ENCODE results near the gene NRXN3. TPM values are rescaled to one million over a fixed set of nuclear protein-coding genes. Genes with fewer than 3 reads are reported as not detected.
A peak's percentile ranks its signal among the peaks of the same experiment; 100 is the strongest.

NRXN3 gene
- total RNA-seq, 1 experiment from 2014 or later, result not detected

DNA sequence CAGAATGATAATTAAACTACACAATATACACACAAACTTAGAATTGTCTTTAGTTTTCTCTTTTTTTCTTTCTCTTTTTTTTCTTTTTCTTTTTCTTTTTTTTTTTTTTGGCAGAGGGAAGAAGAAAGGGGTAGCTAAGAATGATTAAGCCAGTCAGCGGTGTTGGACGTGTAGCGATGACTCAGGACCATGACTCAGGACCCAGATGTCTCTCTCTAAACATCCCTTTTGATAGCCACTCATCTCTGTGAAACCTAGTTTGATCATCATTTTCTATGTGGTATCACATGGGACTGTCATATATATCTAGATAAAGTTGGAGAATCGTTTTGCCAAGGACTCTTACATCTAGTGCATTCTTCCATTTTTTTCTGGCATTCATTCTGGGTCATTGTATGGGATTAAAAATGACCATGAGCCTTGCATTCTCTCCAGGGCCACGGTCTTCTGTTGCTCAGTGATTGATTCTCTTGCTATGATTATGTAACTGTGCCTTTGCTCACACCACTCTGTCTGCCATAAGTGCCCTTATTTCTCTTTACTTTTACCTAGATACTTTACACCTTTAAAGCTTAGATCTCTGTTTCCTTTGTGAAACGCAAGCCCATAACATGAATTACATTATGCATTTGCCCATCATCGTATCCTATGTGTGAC, 26.6 kb upstream of the NRXN3 start:
- Mint-ChIP-seq H3K4me3 (ENCODE audit: low read depth, unreplicated experiment) (no peak overlapping the region), H3K36me3 (ENCODE audit: insufficient read depth, unreplicated experiment) (no peaks in the 10 kb centered on the region), H3K4me1 (ENCODE audit: low read depth, unreplicated experiment) (no peaks in the 10 kb centered on the region), H3K27me3 (ENCODE audit: unreplicated experiment) (peaks cover 10% of the 10 kb centered on the region), H3K9me3 (ENCODE audit: low read depth, unreplicated experiment) (peaks cover 2% of the 10 kb centered on the region), H3K27ac (ENCODE audit: unreplicated experiment) (no peak overlapping the region)
- CTCF ChIA-PET, result no interaction called here
- no peak for DNase-seq
- intact Hi-C loops (cut with micrococcal nuclease; ENCODE audit: unreplicated experiment), result no loop called here
- TF ChIP-seq, protein P1, sequence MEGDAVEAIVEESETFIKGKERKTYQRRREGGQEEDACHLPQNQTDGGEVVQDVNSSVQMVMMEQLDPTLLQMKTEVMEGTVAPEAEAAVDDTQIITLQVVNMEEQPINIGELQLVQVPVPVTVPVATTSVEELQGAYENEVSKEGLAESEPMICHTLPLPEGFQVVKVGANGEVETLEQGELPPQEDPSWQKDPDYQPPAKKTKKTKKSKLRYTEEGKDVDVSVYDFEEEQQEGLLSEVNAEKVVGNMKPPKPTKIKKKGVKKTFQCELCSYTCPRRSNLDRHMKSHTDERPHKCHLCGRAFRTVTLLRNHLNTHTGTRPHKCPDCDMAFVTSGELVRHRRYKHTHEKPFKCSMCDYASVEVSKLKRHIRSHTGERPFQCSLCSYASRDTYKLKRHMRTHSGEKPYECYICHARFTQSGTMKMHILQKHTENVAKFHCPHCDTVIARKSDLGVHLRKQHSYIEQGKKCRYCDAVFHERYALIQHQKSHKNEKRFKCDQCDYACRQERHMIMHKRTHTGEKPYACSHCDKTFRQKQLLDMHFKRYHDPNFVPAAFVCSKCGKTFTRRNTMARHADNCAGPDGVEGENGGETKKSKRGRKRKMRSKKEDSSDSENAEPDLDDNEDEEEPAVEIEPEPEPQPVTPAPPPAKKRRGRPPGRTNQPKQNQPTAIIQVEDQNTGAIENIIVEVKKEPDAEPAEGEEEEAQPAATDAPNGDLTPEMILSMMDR (IDR thresholded peaks at IDR 0.05; ENCODE audit: unreplicated experiment), result no peak
- BruUV-seq (replicated peaks), result no TSS peak

DNA sequence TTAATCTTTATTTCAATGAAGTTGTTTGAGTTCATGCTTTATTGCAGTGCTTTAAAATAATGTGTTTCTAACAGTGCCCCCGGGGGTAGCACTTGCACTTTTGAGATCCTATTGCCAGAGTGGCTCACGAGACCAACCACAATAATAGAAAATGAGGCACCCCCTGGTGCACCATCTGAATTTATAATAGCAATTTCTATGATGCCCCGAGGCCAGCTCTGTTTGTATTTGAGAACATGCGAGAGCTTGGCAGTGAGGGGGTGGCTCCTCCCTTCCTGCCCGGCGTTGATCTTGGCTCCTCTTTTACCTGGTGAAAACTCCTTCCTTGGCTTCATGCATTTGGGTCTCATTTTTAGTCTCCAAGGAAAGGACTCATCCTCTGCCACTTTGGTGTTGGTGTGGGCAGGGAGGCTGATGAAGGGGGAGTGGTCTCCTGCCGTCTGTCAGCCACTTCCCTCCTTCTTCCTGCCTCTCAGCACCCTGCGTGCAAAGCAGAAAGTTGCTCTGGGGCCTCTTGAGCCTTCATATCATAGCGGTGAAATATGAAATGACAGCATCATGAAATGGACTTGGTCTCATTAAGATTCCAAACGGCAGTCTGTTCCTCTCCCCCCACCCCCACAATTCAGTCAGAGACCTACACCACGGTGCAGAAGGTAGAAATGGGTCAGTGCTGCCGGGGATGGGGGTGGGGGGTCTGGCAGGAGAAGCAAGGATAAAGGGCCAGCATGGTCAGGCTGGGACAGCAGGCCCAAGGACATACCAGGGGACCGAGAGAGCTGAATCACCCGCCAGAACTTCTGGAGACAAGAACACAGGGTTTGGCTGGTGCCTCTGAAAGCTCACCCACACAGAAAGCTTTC, 17.7 kb upstream of the NRXN3 start:
- CTCF ChIA-PET, result no interaction called here
- no peaks in the 10 kb centered on the region for H3K4me1 Mint-ChIP-seq (ENCODE audit: low read depth, unreplicated experiment)
- DNase-seq, result no peak
- no TSS peak for BruUV-seq (replicated peaks)
- H3K27ac Mint-ChIP-seq (ENCODE audit: unreplicated experiment), result no peak overlapping the region
- peaks cover 59% of the 10 kb centered on the region for H3K27me3 Mint-ChIP-seq (ENCODE audit: unreplicated experiment)
- TF ChIP-seq, protein P1 (IDR thresholded peaks at IDR 0.05; ENCODE audit: unreplicated experiment), result no peak
- H3K9me3 Mint-ChIP-seq (ENCODE audit: low read depth, unreplicated experiment), result peaks cover 2% of the 10 kb centered on the region
- no peaks in the 10 kb centered on the region for H3K36me3 Mint-ChIP-seq (ENCODE audit: insufficient read depth, unreplicated experiment)
- H3K4me3 Mint-ChIP-seq (ENCODE audit: low read depth, unreplicated experiment), result no peak overlapping the region
- intact Hi-C loops (cut with micrococcal nuclease; ENCODE audit: unreplicated experiment), result loop anchor here (1.0 kb wide), 2 partner anchors 130 to 290 kb away; no protein-coding TSS in a partner anchor

DNA sequence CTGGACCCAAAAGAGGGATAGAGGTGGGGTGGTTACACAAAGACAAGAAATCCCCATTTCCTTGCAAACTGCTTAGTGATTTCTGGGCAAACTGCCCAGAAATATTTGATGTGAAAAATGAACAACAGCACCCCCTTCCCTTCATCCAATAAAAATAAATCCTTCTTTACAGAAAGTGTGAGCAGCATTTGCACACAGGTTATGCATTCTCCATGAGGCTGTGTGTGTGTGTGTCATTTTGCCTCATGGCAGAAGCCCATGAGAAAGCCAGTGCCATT, 17.2 kb upstream of the NRXN3 start:
- H3K4me3 Mint-ChIP-seq (ENCODE audit: low read depth, unreplicated experiment), result no peak overlapping the region
- BruUV-seq (replicated peaks), result no TSS peak
- TF ChIP-seq, protein P1 (IDR thresholded peaks at IDR 0.05; ENCODE audit: unreplicated experiment), result no peak
- no peaks in the 10 kb centered on the region for H3K4me1 Mint-ChIP-seq (ENCODE audit: low read depth, unreplicated experiment)
- intact Hi-C loops (cut with micrococcal nuclease; ENCODE audit: unreplicated experiment), result loop anchor here (1.0 kb wide), 2 partner anchors 131 to 291 kb away; no protein-coding TSS in a partner anchor
- H3K9me3 Mint-ChIP-seq (ENCODE audit: low read depth, unreplicated experiment), result peaks cover 2% of the 10 kb centered on the region
- CTCF ChIA-PET, result no interaction called here
- H3K36me3 Mint-ChIP-seq (ENCODE audit: insufficient read depth, unreplicated experiment), result no peaks in the 10 kb centered on the region
- DNase-seq, result peak; percentile 13
- H3K27me3 Mint-ChIP-seq (ENCODE audit: unreplicated experiment), result peaks cover 61% of the 10 kb centered on the region
- H3K27ac Mint-ChIP-seq (ENCODE audit: unreplicated experiment), result no peak overlapping the region

DNA sequence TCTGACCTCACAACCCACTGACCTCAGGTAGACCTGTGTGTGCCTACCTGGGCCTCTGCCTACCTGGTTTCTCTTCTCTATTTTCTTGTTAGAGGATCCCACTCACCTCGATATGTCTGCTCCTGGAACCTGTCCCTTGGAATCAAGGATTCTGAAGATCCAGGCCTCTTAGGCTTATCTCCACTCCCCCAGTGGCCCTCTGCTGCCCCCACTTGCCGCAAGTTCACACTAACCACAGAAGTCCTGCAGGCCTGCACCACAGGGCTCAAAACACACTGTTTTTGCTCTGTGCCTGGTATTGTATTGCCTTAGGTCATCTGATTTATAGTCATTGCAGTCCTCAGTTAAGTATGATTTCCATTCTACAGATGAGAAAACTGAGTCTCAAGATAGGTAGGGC, 15.3 kb upstream of the NRXN3 start:
- Mint-ChIP-seq H3K4me1 (ENCODE audit: low read depth, unreplicated experiment) (no peaks in the 10 kb centered on the region), H3K9me3 (ENCODE audit: low read depth, unreplicated experiment) (no peaks in the 10 kb centered on the region), H3K27ac (ENCODE audit: unreplicated experiment) (no peak overlapping the region), H3K36me3 (ENCODE audit: insufficient read depth, unreplicated experiment) (no peaks in the 10 kb centered on the region), H3K4me3 (ENCODE audit: low read depth, unreplicated experiment) (no peak overlapping the region), H3K27me3 (ENCODE audit: unreplicated experiment) (peaks cover 58% of the 10 kb centered on the region)
- intact Hi-C loops (cut with micrococcal nuclease; ENCODE audit: unreplicated experiment), result no loop called here
- BruUV-seq (replicated peaks), result no TSS peak
- peak; percentile 34 for DNase-seq
- TF ChIP-seq, protein P1 (IDR thresholded peaks at IDR 0.05; ENCODE audit: unreplicated experiment), result no peak
- CTCF ChIA-PET, result no interaction called here
